Measurements from ENCODE around the gene ZNF660.

GRCh38 chr3:44561076-44561475 is 23.7 kb upstream of the ZNF660 start:
- TF ChIP-seq CTCF (IDR thresholded peaks at IDR 0.05) (no peak), POLR2A (IDR thresholded peaks at IDR 0.05) (no peak)
